ENCODE measurements around the gene PRRX2. TPM values are rescaled to one million over a fixed set of nuclear protein-coding genes. Genes with fewer than 3 reads are reported as not detected.

The PRRX2 gene
- total and polyA plus RNA-seq, 4 donors: 0.03 to 0.08 TPM; not detected in 2

- 67% methylated on average over 11 of the region's 11 CpGs for WGBS
- H3K36me3 ChIP-seq (ENCODE audit: control insufficient read depth in 4 of 4, insufficient read depth in 3 of 4, low read depth in 1 of 4, low read length in 3 of 4): no peaks in the 10 kb centered on the region
- H3K27me3 ChIP-seq (ENCODE audit: control insufficient read depth in 4 of 4, insufficient read depth in 4 of 4, low read length in 3 of 4): no peaks in the 10 kb centered on the region
Observed at GRCh38 chr9:129681924-129682323, 16.5 kb downstream of the PRRX2 start.

More at GRCh38 chr9:129681924-129682323, 16.5 kb downstream of the PRRX2 start:
- no peak overlapping the region for H3K27ac ChIP-seq (ENCODE audit: low read depth in 1 of 2, low read length in 2 of 2)
- no peak for DNase-seq (ENCODE audit: low spot score)
- TF ChIP-seq EGR1 (IDR thresholded peaks at IDR 0.05; ENCODE audit: low read depth in 2 of 2): no peak
- TF ChIP-seq JUND (IDR thresholded peaks at IDR 0.05): no peak
- no peak for TF ChIP-seq RAD21 (IDR thresholded peaks at IDR 0.05)
- no peak for TF ChIP-seq SP1 (IDR thresholded peaks at IDR 0.05)
- TF ChIP-seq HNF4G (IDR thresholded peaks at IDR 0.05): no peak
- TF ChIP-seq ZBTB33 (IDR thresholded peaks at IDR 0.05): no peak
- TF ChIP-seq CTCF (IDR thresholded peaks at IDR 0.05; ENCODE audit: low read depth, low read length, missing input control): no peak
- no peak for TF ChIP-seq RXRA (IDR thresholded peaks at IDR 0.05)
- TF ChIP-seq FOXA2 (IDR thresholded peaks at IDR 0.05): no peak
- TF ChIP-seq TAF1 (conservative IDR thresholded peaks at IDR 0.05): no peak
- no peak for TF ChIP-seq FOXA1 (IDR thresholded peaks at IDR 0.05)
- TF ChIP-seq ATF3 (IDR thresholded peaks at IDR 0.05): no peak
- no peak for TF ChIP-seq YY1 (IDR thresholded peaks at IDR 0.05)
- no peak for TF ChIP-seq MAX (IDR thresholded peaks at IDR 0.05)
- TF ChIP-seq GABPA (IDR thresholded peaks at IDR 0.05 in 1 of 2, conservative IDR thresholded peaks at IDR 0.05 in 1 of 2): no peak
- TF ChIP-seq REST (IDR thresholded peaks at IDR 0.05): no peak
- TF ChIP-seq HNF4A (conservative IDR thresholded peaks at IDR 0.05): no peak
- no peaks in the 10 kb centered on the region for H3K4me1 ChIP-seq (ENCODE audit: control insufficient read depth in 4 of 4, insufficient read depth in 4 of 4, low read length in 3 of 4)
- no peak overlapping the region for H3K9ac ChIP-seq (ENCODE audit: low read depth in 1 of 2, low read length in 2 of 2)
- H3K4me3 ChIP-seq (ENCODE audit: low read depth in 1 of 3, low read length in 3 of 3): no peak overlapping the region
- no peaks in the 10 kb centered on the region for H3K9me3 ChIP-seq (ENCODE audit: control insufficient read depth in 4 of 4, low read length in 3 of 4)

Measured in liver (tissue), 9 donors.